ENCODE measurements around the gene TRMT44.
"Not testable (repeated sequence)": the region's sequence is repeated elsewhere in the genome, so short reads cannot be mapped to it uniquely, and the experiment has no call there.

TRMT44 gene

GRCh38 chr4:8512510-8512909, 71.9 kb downstream of the TRMT44 start:
- no peak for DNase-seq (ENCODE audit: low read depth in 3 of 3)

- not testable (repeated sequence) for DNase-seq (ENCODE audit: low read depth in 3 of 3)
These were observed 72.5 kb downstream of the TRMT44 start for GRCh38 chr4:8513080-8513479.

GRCh38 chr4:8513931-8514330, 73.4 kb downstream of the TRMT44 start:
- no peak for DNase-seq (ENCODE audit: low read depth in 3 of 3)

- no peak for DNase-seq (ENCODE audit: low read depth in 3 of 3)
These were observed 73.8 kb downstream of the TRMT44 start for GRCh38 chr4:8514391-8514790.

- no peak for DNase-seq (ENCODE audit: low read depth in 3 of 3)
These were observed 74.9 kb downstream of the TRMT44 start for GRCh38 chr4:8515316-8516060.

- DNase-seq (ENCODE audit: low read depth in 3 of 3): no peak
These were observed 75.5 kb downstream of the TRMT44 start for GRCh38 chr4:8516061-8516573.

- no peak for DNase-seq (ENCODE audit: low read depth in 3 of 3)
These were observed 76.5 kb downstream of the TRMT44 start for GRCh38 chr4:8516996-8517550.

- no peak for DNase-seq (ENCODE audit: low read depth in 3 of 3)
These were observed 77.4 kb downstream of the TRMT44 start for GRCh38 chr4:8517946-8518345.

GRCh38 chr4:8522160-8523120, 81.9 kb downstream of the TRMT44 start:
- DNase-seq (ENCODE audit: low read depth in 3 of 3): no peak

GRCh38 chr4:8523175-8523574, 82.6 kb downstream of the TRMT44 start:
- DNase-seq (ENCODE audit: low read depth in 3 of 3): no peak

GRCh38 chr4:8523766-8524165, 83.2 kb downstream of the TRMT44 start:
- no peak for DNase-seq (ENCODE audit: low read depth in 3 of 3)

GRCh38 chr4:8524595-8525382, 84.2 kb downstream of the TRMT44 start:
- DNase-seq (ENCODE audit: low read depth in 3 of 3): no peak

GRCh38 chr4:8525383-8526120, 85.0 kb downstream of the TRMT44 start:
- DNase-seq (ENCODE audit: low read depth in 3 of 3): no peak
